IPS-NIHi7 (cell line): ENCODE data around the gene TMEM208.
A peak's percentile ranks its signal among the peaks of the same experiment; 100 is the strongest.

Experiments used
- DNase-seq: peaks from one replicate; pipeline ENCODE4 v3.0.0; 2012; ENCODE audit warnings: mixed read lengths; ENCODE audit errors: extremely low spot score

The TMEM208 gene

GRCh38 chr16:67209565-67209964 is 17.4 kb upstream of the TMEM208 start:
- no peak for DNase-seq

- DNase-seq: peak; percentile 22
Observed at GRCh38 chr16:67210069-67210937, 16.6 kb upstream of the TMEM208 start.

GRCh38 chr16:67211674-67212073 is 15.3 kb upstream of the TMEM208 start:
- DNase-seq: no peak

- no peak for DNase-seq
Observed at GRCh38 chr16:67212766-67213165, 14.2 kb upstream of the TMEM208 start.

- DNase-seq: no peak
Observed at GRCh38 chr16:67213197-67214019, 13.5 kb upstream of the TMEM208 start.

- peak; percentile 36 for DNase-seq
Observed at GRCh38 chr16:67215706-67216105, 11.2 kb upstream of the TMEM208 start.

GRCh38 chr16:67216612-67217490 is 10.1 kb upstream of the TMEM208 start:
- no peak for DNase-seq

- DNase-seq: no peak
Observed at GRCh38 chr16:67223992-67224391, 2.9 kb upstream of the TMEM208 start.

- DNase-seq: no peak
Observed at GRCh38 chr16:67226295-67226803, 581 bp upstream of the TMEM208 start.

GRCh38 chr16:67227567-67227921 is 614 bp downstream of the TMEM208 start:
- no peak for DNase-seq

- no peak for DNase-seq
Observed at GRCh38 chr16:67228034-67228785, 1.3 kb downstream of the TMEM208 start.

GRCh38 chr16:67228905-67229304 is 2.0 kb downstream of the TMEM208 start:
- DNase-seq: no peak

GRCh38 chr16:67229906-67230808 is 3.2 kb downstream of the TMEM208 start:
- DNase-seq: no peak

GRCh38 chr16:67230809-67231660 is 4.1 kb downstream of the TMEM208 start:
- no peak for DNase-seq

GRCh38 chr16:67233596-67233995 is 6.7 kb downstream of the TMEM208 start:
- DNase-seq: no peak

GRCh38 chr16:67234180-67234597 is 7.3 kb downstream of the TMEM208 start:
- no peak for DNase-seq

- no peak for DNase-seq
Observed at GRCh38 chr16:67235816-67236562, 9.1 kb downstream of the TMEM208 start.
